Measurements from ENCODE around the gene FGFBP1.
A peak's percentile ranks its signal among the peaks of the same experiment; 100 is the strongest.

Gene FGFBP1

GRCh38 chr4:15971068-15971801 is 32.7 kb upstream of the FGFBP1 start:
- TF ChIP-seq, protein P1, sequence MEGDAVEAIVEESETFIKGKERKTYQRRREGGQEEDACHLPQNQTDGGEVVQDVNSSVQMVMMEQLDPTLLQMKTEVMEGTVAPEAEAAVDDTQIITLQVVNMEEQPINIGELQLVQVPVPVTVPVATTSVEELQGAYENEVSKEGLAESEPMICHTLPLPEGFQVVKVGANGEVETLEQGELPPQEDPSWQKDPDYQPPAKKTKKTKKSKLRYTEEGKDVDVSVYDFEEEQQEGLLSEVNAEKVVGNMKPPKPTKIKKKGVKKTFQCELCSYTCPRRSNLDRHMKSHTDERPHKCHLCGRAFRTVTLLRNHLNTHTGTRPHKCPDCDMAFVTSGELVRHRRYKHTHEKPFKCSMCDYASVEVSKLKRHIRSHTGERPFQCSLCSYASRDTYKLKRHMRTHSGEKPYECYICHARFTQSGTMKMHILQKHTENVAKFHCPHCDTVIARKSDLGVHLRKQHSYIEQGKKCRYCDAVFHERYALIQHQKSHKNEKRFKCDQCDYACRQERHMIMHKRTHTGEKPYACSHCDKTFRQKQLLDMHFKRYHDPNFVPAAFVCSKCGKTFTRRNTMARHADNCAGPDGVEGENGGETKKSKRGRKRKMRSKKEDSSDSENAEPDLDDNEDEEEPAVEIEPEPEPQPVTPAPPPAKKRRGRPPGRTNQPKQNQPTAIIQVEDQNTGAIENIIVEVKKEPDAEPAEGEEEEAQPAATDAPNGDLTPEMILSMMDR (IDR thresholded peaks at IDR 0.05; ENCODE audit: low read length, missing control alignments): no peak
- DNase-seq (ENCODE audit: low read depth): no peak
- no peak overlapping the region for H3K4me3 ChIP-seq (replicated peaks; ENCODE audit: low read depth, low read length)

GRCh38 chr4:15968551-15969300 is 30.2 kb upstream of the FGFBP1 start:
- no peak overlapping the region for H3K4me3 ChIP-seq (replicated peaks; ENCODE audit: low read depth, low read length)

GRCh38 chr4:15965325-15965724 is 26.8 kb upstream of the FGFBP1 start:
- DNase-seq (ENCODE audit: low read depth): no peak
- TF ChIP-seq, protein P1 (IDR thresholded peaks at IDR 0.05; ENCODE audit: low read length, missing control alignments): no peak
- no peak overlapping the region for H3K4me3 ChIP-seq (replicated peaks; ENCODE audit: low read depth, low read length)

More at GRCh38 chr4:15968551-15969300, 30.2 kb upstream of the FGFBP1 start:
- DNase-seq (ENCODE audit: low read depth): no peak
- TF ChIP-seq, protein P1 (IDR thresholded peaks at IDR 0.05; ENCODE audit: low read length, missing control alignments): no peak

DNA sequence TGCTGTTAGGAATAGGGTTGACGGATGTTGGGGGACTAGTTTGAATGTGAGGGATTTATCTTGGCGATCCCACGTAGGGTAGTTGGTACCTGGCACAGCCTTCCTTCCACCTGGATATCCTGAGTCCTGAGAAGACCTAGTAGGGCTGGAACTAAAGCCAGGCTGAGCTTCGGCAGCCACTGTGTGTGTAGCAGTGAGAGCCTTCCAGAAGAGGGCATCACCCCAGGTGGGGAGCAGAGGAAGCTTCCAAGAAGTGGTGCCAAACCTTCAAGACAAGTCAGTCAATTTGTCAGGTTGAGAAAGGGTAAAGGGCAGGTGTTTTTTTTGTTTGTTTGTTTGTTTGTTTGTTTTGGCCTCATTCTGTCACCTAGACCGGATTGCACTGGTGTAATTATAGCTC is 25.6 kb upstream of the FGFBP1 start:
- no peak for DNase-seq (ENCODE audit: low read depth)
- no peak overlapping the region for H3K4me3 ChIP-seq (replicated peaks; ENCODE audit: low read depth, low read length)
- TF ChIP-seq, protein P1 (IDR thresholded peaks at IDR 0.05; ENCODE audit: low read length, missing control alignments): no peak

GRCh38 chr4:15963576-15963975 is 25.0 kb upstream of the FGFBP1 start:
- no peak overlapping the region for H3K4me3 ChIP-seq (replicated peaks; ENCODE audit: low read depth, low read length)
- DNase-seq (ENCODE audit: low read depth): no peak
- TF ChIP-seq, protein P1 (IDR thresholded peaks at IDR 0.05; ENCODE audit: low read length, missing control alignments): no peak

DNA sequence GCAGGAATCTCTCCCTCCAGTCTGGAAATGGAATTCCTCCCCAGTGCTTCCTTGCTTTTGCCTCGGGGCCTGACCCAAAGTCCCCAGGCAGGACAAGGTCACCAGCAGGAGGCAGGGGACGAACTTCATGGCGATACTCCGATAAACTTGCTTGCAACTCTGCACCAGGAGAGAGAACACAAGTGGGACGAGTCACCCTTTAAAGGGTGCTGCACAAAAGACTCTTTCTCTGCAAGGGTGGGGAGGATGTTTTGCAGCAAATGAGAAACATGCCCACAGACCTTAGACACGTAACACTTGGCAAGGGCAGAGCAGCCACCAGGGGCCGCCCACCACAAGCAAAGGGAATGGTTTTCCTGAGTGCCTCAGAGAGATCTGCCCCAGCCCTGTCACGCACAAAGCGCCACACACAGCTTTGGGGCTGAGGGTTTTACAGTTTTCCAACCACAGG is 24.5 kb upstream of the FGFBP1 start, which contains the start of gene FGFBP2:
Gene FGFBP2, minus strand, starts transcription at position 175 of the 451 bp plus-strand sequence. Its CDS starts 46 bp downstream, at position 129.
- TF ChIP-seq, protein P1 (IDR thresholded peaks at IDR 0.05; ENCODE audit: low read length, missing control alignments): peak; percentile 46
- DNase-seq (ENCODE audit: low read depth): peak; percentile 48
- no peak within 1 kb of the TSS for H3K4me3 ChIP-seq (replicated peaks; ENCODE audit: low read depth, low read length)

Measured in fibroblast of pulmonary artery (primary cell).